Endodermal cell (in vitro differentiated cells): ENCODE results near the gene ODAM. TPM values are rescaled to one million over a fixed set of nuclear protein-coding genes. Genes with fewer than 3 reads are reported as not detected.

Experiments used
- DNase-seq: peaks from one replicate; pipeline ENCODE4 v3.0.0-alpha.2; 2017
- H3K27ac ChIP-seq: 2 replicates; pipeline ENCODE4 v1.5.1; 2013; ENCODE audit warnings: mild to moderate bottlenecking, low read depth, low read length, moderate library complexity
- H3K27me3 ChIP-seq: 2 replicates; pipeline ENCODE4 v1.6.1; 2013; ENCODE audit warnings: mild to moderate bottlenecking, low read length, moderate library complexity; ENCODE audit not compliant: insufficient read depth, control insufficient read depth, poor library complexity, severe bottlenecking
- H3K36me3 ChIP-seq: 2 replicates; pipeline ENCODE4 v1.7.0; 2013; ENCODE audit warnings: mild to moderate bottlenecking, low read length, moderate library complexity; ENCODE audit not compliant: control insufficient read depth, insufficient read depth
- H3K4me1 ChIP-seq: one replicate; pipeline ENCODE4 v1.7.0; 2013; ENCODE audit warnings: low read length; ENCODE audit not compliant: control insufficient read depth, insufficient read depth
- H3K4me3 ChIP-seq: 2 replicates; pipeline ENCODE4 v1.5.1; 2013; ENCODE audit warnings: mild to moderate bottlenecking, low read length, moderate library complexity
- H3K9ac ChIP-seq: 2 replicates; pipeline ENCODE4 v1.6.1; 2013; ENCODE audit warnings: mild to moderate bottlenecking, low read length, moderate library complexity; ENCODE audit not compliant: poor library complexity, severe bottlenecking; ENCODE audit errors: extremely low read depth
- H3K9me3 ChIP-seq: 2 replicates; pipeline ENCODE4 v1.6.1; 2013; ENCODE audit warnings: mild to moderate bottlenecking, low read length, moderate library complexity; ENCODE audit not compliant: control insufficient read depth
- H3K27ac Mint-ChIP-seq: 2 replicates; pipeline ENCODE4 v1.8.0; 2020; ENCODE audit warnings: mixed read lengths
- H3K27me3 Mint-ChIP-seq: 2 replicates; pipeline ENCODE4 v1.8.0; 2021; ENCODE audit warnings: mild to moderate bottlenecking, mixed read lengths; ENCODE audit not compliant: insufficient read depth
- H3K36me3 Mint-ChIP-seq: 2 replicates; pipeline ENCODE4 v1.8.0; 2020; ENCODE audit warnings: low read depth, mixed read lengths
- H3K4me1 Mint-ChIP-seq: 2 replicates; pipeline ENCODE4 v1.8.0; 2020; ENCODE audit warnings: mixed read lengths
- H3K4me3 Mint-ChIP-seq: 2 replicates; pipeline ENCODE4 v1.8.0; 2020; ENCODE audit warnings: mild to moderate bottlenecking, moderate library complexity, mixed read lengths
- H3K9me3 Mint-ChIP-seq: 2 replicates; pipeline ENCODE4 v1.8.0; 2020; ENCODE audit warnings: mild to moderate bottlenecking, mixed read lengths
- WGBS, 2 experiments: methylation state at CpG; one replicate each; pipeline versions ENCODE4 v1.1.5 to v1.1.7; 2013; ENCODE audit warnings: missing lambda C conversion rate in 2 of 2, mixed read lengths in 1 of 2; ENCODE audit not compliant: insufficient coverage in 1 of 2, insufficient read length in 1 of 2; 5-methylcytosine and 5-hydroxymethylcytosine counted together
- total RNA-seq, 2 donors: library from RNA; stranded (reverse); fragmentation: NEBNext Ultra II Directional in 1 of 2; extraction: Animal tissue kit (Norgen Biotek cat#: 25700) in 1 of 2; gene quantifications; 2 replicates in 1 of 2; 3 replicates in 1 of 2; pipeline ENCODE4 v1.2.1, GENCODE V29; 2021
- TF ChIP-seq, protein P1 (sequence below): fragments of 200-600 bp; sonication (generic); conservative IDR thresholded peaks from 2 replicates; pipeline ENCODE4 v1.5.0; 2021; ENCODE audit warnings: antibody characterized with exemption, mild to moderate bottlenecking

ODAM gene
- total RNA-seq, 2 donors from 2014 or later: not detected

GRCh38 chr4:70225824-70226223, 30.3 kb downstream of the ODAM start, which contains the start of gene FDCSP:
Gene FDCSP, plus strand, starts transcription at chr4:70226124. Its CDS starts 5,071 bp downstream, at chr4:70231195.
- TF ChIP-seq, protein P1, sequence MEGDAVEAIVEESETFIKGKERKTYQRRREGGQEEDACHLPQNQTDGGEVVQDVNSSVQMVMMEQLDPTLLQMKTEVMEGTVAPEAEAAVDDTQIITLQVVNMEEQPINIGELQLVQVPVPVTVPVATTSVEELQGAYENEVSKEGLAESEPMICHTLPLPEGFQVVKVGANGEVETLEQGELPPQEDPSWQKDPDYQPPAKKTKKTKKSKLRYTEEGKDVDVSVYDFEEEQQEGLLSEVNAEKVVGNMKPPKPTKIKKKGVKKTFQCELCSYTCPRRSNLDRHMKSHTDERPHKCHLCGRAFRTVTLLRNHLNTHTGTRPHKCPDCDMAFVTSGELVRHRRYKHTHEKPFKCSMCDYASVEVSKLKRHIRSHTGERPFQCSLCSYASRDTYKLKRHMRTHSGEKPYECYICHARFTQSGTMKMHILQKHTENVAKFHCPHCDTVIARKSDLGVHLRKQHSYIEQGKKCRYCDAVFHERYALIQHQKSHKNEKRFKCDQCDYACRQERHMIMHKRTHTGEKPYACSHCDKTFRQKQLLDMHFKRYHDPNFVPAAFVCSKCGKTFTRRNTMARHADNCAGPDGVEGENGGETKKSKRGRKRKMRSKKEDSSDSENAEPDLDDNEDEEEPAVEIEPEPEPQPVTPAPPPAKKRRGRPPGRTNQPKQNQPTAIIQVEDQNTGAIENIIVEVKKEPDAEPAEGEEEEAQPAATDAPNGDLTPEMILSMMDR: no peak
- H3K36me3 ChIP-seq: no peaks in the 10 kb centered on the region
- H3K4me1 Mint-ChIP-seq: no peaks in the 10 kb centered on the region
- H3K27ac Mint-ChIP-seq: no peak within 1 kb of the TSS
- no peak for DNase-seq
- no peaks in the 10 kb centered on the region for H3K9me3 Mint-ChIP-seq
- H3K4me3 ChIP-seq: no peak within 1 kb of the TSS
- no peak within 1 kb of the TSS for H3K27ac ChIP-seq
- H3K9me3 ChIP-seq: no peaks in the 10 kb centered on the region
- no peaks in the 10 kb centered on the region for H3K4me1 ChIP-seq
- H3K27me3 ChIP-seq: no peaks in the 10 kb centered on the region
- H3K27me3 Mint-ChIP-seq: no peaks in the 10 kb centered on the region
- no peak within 1 kb of the TSS for H3K4me3 Mint-ChIP-seq
- H3K36me3 Mint-ChIP-seq: no peaks in the 10 kb centered on the region
- no peak within 1 kb of the TSS for H3K9ac ChIP-seq
- 62% methylated on average over 2 of the region's 2 CpGs; no CpG with 5 or more reads in 1 of the 2 experiments for WGBS, 2 experiments

DNA sequence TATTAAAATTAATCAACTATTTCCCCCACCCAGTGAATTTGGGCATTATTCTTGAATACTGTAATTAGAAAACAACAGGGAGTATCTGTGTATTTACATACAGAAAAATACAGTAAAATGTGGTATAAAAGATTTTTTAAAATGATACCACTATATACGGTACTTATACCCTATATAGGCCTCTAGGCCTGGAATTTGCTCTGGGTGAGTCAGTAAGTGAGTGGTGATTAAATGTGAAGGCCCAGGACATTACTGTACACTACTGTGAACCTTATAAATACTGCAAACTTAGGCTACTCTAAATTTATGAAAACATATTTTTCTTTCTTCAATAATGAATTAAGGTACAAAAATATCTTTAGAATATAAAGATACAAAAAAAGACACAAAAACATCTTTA, 40.6 kb downstream of the ODAM start:
- Mint-ChIP-seq H3K4me3 (no peak overlapping the region), H3K27ac (no peak overlapping the region), H3K9me3 (no peaks in the 10 kb centered on the region), H3K27me3 (no peaks in the 10 kb centered on the region), H3K36me3 (no peaks in the 10 kb centered on the region), H3K4me1 (peaks cover 26% of the 10 kb centered on the region)
- TF ChIP-seq, protein P1: no peak
- Histone ChIP-seq H3K27ac (no peak overlapping the region), H3K36me3 (no peaks in the 10 kb centered on the region), H3K9me3 (no peaks in the 10 kb centered on the region), H3K9ac (no peak overlapping the region), H3K4me3 (no peak overlapping the region), H3K4me1 (peaks cover 10% of the 10 kb centered on the region), H3K27me3 (no peaks in the 10 kb centered on the region)
- DNase-seq: no peak
- no CpG with 5 or more reads among the region's 1 CpG for WGBS, 2 experiments

GRCh38 chr4:70239131-70239883, 43.8 kb downstream of the ODAM start:
- no peaks in the 10 kb centered on the region for H3K9me3 Mint-ChIP-seq
- WGBS, 2 experiments: 84% methylated on average over 2 of the region's 3 CpGs; no CpG with 5 or more reads in 1 of the 2 experiments
- Histone ChIP-seq H3K27ac (no peak overlapping the region), H3K36me3 (no peaks in the 10 kb centered on the region), H3K9me3 (no peaks in the 10 kb centered on the region), H3K27me3 (no peaks in the 10 kb centered on the region), H3K4me3 (peak overlapping the region; percentile 19), H3K4me1 (peaks cover 10% of the 10 kb centered on the region), H3K9ac (no peak overlapping the region)
- peaks cover 26% of the 10 kb centered on the region for H3K4me1 Mint-ChIP-seq
- H3K36me3 Mint-ChIP-seq: no peaks in the 10 kb centered on the region
- H3K4me3 Mint-ChIP-seq: no peak overlapping the region
- H3K27me3 Mint-ChIP-seq: no peaks in the 10 kb centered on the region
- TF ChIP-seq, protein P1: no peak
- DNase-seq: no peak
- no peak overlapping the region for H3K27ac Mint-ChIP-seq
